GM18498 (cell line): ENCODE measurements around the gene BMPR1B.

ENCODE experiments used
- ATAC-seq: cut with Tn5 transposase; IDR thresholded peaks from one replicate; pipeline ENCODE4 v1.9.1; 2021; ENCODE audit warnings: mild to moderate bottlenecking, moderate library complexity; ENCODE audit not compliant: unreplicated experiment

Gene BMPR1B

GRCh38 chr4:94762326-94762725 is 4.6 kb downstream of the BMPR1B start:
- no peak for ATAC-seq

DNA sequence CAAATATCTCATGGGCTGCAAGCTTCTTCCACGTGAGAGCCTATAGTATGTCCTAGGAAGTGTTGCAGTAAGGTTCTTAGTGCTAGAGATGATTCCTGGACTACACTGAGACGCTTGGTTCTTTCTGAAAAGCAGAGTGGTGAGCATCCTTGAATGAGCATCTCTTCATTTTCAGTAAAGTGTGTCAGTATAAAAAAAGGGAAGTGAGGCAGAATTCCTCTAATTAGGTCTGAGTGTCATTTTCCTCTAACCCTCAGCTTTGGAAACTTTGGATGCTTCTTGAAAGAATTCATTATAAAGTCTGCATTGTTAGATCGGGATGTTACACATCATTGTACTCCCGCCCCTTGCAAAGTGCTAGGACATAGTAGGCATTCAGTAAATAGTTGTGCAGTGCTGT is 5.2 kb downstream of the BMPR1B start:
- ATAC-seq, result no peak

DNA sequence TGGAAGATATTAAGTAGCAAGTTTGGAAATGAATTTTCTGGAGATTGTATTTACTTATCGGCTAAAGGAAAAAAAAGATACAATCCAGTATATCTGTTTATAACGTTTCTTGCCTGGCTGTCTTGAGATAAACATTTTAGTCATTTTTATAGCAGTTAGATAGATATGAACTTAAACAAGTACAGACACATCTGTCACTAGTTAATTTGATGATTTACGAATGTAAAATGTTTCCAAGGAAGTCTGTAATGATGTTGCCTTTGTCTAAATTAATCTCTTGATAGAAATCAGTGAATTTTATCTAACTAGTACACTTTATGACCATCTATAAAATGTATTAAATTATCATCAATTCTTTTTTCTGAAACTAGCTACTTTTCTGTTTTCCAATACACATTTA is 5.7 kb downstream of the BMPR1B start:
- ATAC-seq, result no peak

- ATAC-seq, result no peak
Observed at GRCh38 chr4:94764069-94764468, 6.3 kb downstream of the BMPR1B start.

DNA sequence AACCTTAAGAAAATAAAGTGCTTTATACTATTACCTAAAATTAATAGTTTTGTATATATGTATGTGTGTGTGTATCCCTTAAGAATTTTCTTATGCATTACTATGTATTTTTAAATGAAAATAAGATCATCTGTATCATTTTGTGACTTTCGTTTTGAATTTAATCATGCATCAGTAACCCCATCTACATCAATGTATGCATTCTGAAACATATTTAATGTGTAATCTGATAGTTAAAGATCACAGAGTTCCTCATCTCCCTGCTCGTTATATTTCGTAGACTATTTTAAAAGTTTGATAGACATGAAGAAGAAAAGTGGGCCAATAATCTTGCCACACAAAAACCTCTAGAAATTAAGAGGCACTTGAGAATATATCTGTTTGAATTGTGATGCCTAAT is 7.4 kb downstream of the BMPR1B start:
- ATAC-seq, result no peak

DNA sequence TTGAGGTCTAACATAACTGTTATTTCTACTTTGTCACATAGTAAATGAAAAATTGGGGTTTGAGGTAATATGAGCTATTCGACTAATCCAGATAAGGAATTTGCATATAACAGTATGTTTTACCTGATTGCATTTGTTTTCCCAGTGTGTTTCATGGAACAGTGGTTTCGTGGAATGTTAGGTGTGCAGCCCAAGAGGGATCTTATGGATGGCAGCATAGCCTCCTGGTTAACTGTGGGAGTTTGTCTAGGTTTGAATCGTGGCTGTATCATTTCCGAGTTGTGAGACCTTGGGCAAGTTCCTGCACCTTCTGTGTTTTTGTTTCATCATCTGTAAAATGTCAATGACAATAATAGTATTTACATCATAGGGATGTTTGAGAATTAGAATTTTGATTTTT is 7.9 kb downstream of the BMPR1B start:
- no peak for ATAC-seq

- ATAC-seq, result no peak
Observed at GRCh38 chr4:94766856-94767255, 9.1 kb downstream of the BMPR1B start.

GRCh38 chr4:94767446-94767845 is 9.7 kb downstream of the BMPR1B start:
- no peak for ATAC-seq

DNA sequence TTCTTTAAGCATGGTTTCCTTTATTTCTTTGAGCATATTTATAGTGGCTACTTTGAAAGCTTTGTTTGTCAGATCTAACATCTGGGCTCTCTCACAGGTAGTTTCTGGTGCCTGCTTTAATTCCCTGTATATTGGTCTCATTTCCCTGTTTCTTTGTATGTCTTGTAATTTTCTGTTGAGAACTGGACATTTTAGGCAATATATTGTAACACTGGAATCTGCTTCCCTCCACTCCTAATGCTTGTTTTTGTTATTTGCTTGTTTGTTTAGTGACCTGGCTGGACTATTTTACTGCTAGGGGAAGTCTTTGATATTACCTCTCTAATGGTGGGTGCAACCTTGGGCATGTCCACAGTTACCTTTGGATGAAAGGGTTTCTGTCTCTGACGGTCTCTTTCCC is 25.0 kb downstream of the BMPR1B start:
- no peak for ATAC-seq

DNA sequence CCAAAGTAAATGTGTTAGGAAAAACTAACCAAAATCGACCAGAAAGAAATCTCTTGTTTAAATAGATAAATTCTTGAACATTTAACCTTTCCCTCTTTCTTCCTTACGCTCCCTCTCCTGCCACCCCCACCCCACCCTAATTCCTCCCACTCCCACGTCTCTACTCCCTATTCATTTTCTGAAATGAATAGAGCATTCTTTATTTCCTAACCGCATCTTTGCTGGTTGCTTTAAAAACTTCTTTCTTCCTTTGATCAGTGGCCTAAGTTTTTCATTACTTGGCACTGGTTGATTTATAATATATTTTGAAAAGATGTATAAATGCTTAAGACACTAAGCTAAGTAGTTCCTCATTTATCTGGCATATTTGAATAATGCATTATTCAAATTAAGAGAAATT is 33.9 kb downstream of the BMPR1B start:
- no peak for ATAC-seq

- ATAC-seq, result no peak
Observed at GRCh38 chr4:94798808-94799207, 41.1 kb downstream of the BMPR1B start.

DNA sequence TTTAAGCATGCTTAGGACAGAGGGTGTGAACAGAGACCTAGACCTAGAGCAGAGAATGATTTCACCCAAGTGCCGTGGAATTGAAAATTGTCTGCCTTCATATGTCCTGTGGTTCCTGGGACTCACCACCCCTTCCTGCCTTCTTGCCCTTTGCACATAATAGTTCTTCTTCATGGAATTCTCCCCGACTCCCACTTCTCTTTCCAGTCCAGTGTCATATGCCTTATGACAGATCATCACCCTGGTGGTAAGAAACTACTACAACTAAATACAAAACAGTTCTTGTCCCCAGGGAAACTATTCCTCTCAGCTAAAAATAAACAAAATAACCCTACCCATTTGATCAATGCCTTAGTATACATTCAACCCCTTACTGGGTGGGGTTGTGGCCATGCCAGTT is 43.3 kb downstream of the BMPR1B start:
- ATAC-seq, result no peak

GRCh38 chr4:94802091-94802490 is 44.3 kb downstream of the BMPR1B start:
- ATAC-seq, result no peak

GRCh38 chr4:94803181-94803580 is 45.4 kb downstream of the BMPR1B start:
- no peak for ATAC-seq

GRCh38 chr4:94804650-94805049 is 46.9 kb downstream of the BMPR1B start:
- ATAC-seq, result no peak

DNA sequence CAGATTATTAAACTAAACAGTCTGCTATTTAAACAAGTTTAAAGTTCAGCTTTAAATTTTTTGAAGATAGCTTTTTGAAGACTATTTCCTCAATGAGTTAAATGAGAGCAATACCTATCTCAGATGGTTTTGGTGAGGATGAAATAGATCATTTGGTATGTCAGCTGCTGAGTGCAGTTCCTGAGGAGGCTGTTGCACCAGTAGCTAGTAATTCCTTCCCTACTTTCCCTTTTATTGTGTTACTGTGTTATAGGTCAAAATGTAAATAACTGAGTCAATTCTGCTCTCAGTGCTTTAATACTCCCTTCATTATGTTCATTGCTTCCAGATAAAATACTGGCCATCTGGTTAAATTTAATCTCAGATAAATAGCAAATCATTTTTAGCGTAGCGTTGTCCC is 48.6 kb downstream of the BMPR1B start:
- no peak for ATAC-seq

DNA sequence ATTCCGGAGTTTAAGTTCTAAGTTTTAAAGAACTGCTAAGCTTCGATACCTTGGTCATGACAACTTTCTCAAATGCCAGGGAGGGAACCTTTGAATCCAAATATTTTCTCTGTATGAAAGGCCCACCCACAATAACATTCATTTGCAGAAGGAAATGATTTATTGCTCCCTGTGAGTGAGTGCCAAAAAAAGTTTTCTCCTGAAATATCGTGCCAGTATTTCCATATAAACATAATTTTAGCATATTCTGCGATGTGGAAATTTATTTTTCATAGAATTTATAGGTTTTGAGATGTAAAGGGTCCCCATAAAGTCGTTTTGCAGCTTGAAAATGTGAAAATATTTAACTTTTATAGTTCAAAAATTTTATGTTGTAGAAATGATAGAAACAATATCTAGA is 53.9 kb downstream of the BMPR1B start:
- no peak for ATAC-seq

- no peak for ATAC-seq
Observed at GRCh38 chr4:94813221-94813620, 55.5 kb downstream of the BMPR1B start.

GRCh38 chr4:94814237-94814636 is 56.5 kb downstream of the BMPR1B start:
- no peak for ATAC-seq

GRCh38 chr4:94819371-94820168 is 61.8 kb downstream of the BMPR1B start:
- ATAC-seq, result no peak

GRCh38 chr4:94826206-94826605 is 68.5 kb downstream of the BMPR1B start:
- no peak for ATAC-seq

- no peak for ATAC-seq
Observed at GRCh38 chr4:94827481-94828110, 69.8 kb downstream of the BMPR1B start.

GRCh38 chr4:94828882-94829281 is 71.1 kb downstream of the BMPR1B start:
- no peak for ATAC-seq
